ENCODE results near the gene COL19A1. TPM values are rescaled to one million over a fixed set of nuclear protein-coding genes. Genes with fewer than 3 reads are reported as not detected.
A peak's percentile ranks its signal among the peaks of the same experiment; 100 is the strongest.

The COL19A1 gene
- total and polyA plus RNA-seq, 4 donors = 0.09 to 4.4 (median 0.80) TPM; not detected in 1

DNA sequence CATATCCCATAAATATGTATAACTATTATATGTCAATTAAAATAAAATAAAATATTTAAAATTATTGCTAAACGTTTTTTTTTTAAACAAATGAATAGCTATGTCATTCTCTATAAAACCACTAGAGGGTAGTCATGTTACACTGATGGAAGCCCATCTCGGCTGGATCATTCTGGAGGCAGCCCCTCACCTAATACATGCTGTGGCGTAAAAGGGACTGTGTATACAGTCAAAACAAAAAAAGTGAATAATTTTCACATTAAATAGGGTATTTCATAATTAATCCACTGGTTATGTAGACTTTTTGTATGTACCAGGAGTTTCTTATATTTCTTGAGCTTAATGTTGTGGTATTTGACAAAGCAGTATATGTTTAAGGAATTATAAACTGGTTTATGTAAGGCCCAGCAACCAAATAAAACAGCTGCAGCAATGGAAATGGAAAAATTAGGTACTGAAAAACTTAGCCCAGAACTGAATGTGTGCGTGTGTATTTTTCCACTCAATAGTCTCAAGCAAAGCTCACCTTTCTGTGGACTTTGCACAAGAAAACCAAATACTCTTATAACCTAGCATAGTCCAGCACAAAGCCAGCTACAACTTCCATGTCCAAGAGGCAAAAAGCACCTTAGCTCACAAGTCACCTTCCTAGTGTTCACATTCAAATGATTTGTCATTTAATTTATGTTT is 354.8 kb downstream of the COL19A1 start:
- peak; percentile 3 for TF ChIP-seq CTCF (IDR thresholded peaks at IDR 0.05; ENCODE audit: control extremely low read depth, extremely low read depth)
- Histone ChIP-seq H3K4me3 (no peak overlapping the region), H3K9me3 (ENCODE audit: control insufficient read depth in 4 of 4, insufficient read depth in 3 of 4, low read length in 3 of 4) (no peaks in the 10 kb centered on the region), H3K4me1 (ENCODE audit: control insufficient read depth in 5 of 5, insufficient read depth in 5 of 5, low read length in 5 of 5) (no peaks in the 10 kb centered on the region), H3K9ac (ENCODE audit: insufficient read depth in 1 of 2, low read length in 2 of 2) (no peak overlapping the region), H3K36me3 (ENCODE audit: control insufficient read depth in 4 of 4, insufficient read depth in 4 of 4, low read length in 4 of 4) (no peaks in the 10 kb centered on the region), H3K27me3 (ENCODE audit: control insufficient read depth in 3 of 3, insufficient read depth in 3 of 3, low read length in 2 of 3) (peaks cover 0 to 22% (median 20%) of the 10 kb centered on the region in 3 donors), H3K27ac (ENCODE audit: low read depth in 1 of 2, low read length in 1 of 2) (no peak overlapping the region)
- WGBS, 2 donors = 17 to 20% methylated on average over 4 of the region's 4 CpGs
- ATAC-seq (ENCODE audit: insufficient read depth, low FRiP score) (no peak), DNase-seq (peak; percentile 28 to 75 (median 71))

DNA sequence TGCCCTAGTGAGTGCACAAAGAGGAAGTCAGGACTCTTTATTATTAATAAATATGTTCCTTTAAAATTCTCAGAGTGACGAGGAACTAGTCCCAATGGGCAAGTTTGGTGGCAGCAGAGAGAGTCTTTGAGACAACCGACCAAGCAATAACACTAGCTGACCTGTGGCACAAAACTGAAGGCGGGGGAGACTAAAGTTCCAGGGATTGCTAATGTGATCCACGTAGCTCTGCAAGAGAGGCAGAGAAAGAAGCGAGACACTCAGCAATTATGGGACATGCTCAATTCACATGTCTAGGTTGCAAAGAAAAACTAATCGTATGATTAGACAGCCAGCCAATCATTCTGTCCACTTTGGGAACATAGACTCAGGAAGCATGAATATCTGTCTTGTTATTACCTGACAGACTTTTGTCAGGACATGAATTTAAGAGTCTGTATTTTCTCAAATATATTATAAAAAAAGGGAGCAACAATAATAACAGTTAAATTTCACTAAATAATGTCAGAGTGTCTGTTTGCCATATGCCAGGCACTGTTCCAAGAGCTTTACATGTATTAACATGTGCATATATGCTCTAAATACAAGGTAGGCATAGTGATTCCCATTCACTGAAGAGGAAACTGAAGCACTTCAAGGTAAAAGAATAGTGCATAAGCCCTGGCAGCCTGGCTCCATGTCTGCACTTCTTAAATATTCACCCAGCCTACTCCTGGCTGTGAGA is 355.5 kb downstream of the COL19A1 start:
- DNase-seq = no peak
- no peaks in the 10 kb centered on the region for H3K9me3 ChIP-seq (ENCODE audit: control insufficient read depth in 4 of 4, insufficient read depth in 3 of 4, low read length in 3 of 4)
- H3K4me3 ChIP-seq = no peak overlapping the region
- H3K9ac ChIP-seq (ENCODE audit: insufficient read depth in 1 of 2, low read length in 2 of 2) = no peak overlapping the region
- H3K27me3 ChIP-seq (ENCODE audit: control insufficient read depth in 3 of 3, insufficient read depth in 3 of 3, low read length in 2 of 3) = peaks cover 0 to 19% (median 19%) of the 10 kb centered on the region in 3 donors
- TF ChIP-seq CTCF (IDR thresholded peaks at IDR 0.05; ENCODE audit: control extremely low read depth, extremely low read depth) = no peak
- H3K27ac ChIP-seq (ENCODE audit: low read depth in 1 of 2, low read length in 1 of 2) = no peak overlapping the region
- ATAC-seq (ENCODE audit: insufficient read depth, low FRiP score) = no peak
- no peaks in the 10 kb centered on the region for H3K36me3 ChIP-seq (ENCODE audit: control insufficient read depth in 4 of 4, insufficient read depth in 4 of 4, low read length in 4 of 4)
- WGBS, 2 donors = 68 to 69% methylated on average over 6 of the region's 6 CpGs
- H3K4me1 ChIP-seq (ENCODE audit: control insufficient read depth in 5 of 5, insufficient read depth in 5 of 5, low read length in 5 of 5) = no peaks in the 10 kb centered on the region

GRCh38 chr6:70222439-70222749 is 356.0 kb downstream of the COL19A1 start:
- 72 to 81% methylated on average over 2 of the region's 2 CpGs for WGBS, 2 donors
- no peak for DNase-seq
- no peak overlapping the region for H3K9ac ChIP-seq (ENCODE audit: insufficient read depth in 1 of 2, low read length in 2 of 2)
- no peaks in the 10 kb centered on the region for H3K4me1 ChIP-seq (ENCODE audit: control insufficient read depth in 5 of 5, insufficient read depth in 5 of 5, low read length in 5 of 5)
- peaks cover 0 to 16% (median 15%) of the 10 kb centered on the region in 3 donors for H3K27me3 ChIP-seq (ENCODE audit: control insufficient read depth in 3 of 3, insufficient read depth in 3 of 3, low read length in 2 of 3)
- H3K36me3 ChIP-seq (ENCODE audit: control insufficient read depth in 4 of 4, insufficient read depth in 4 of 4, low read length in 4 of 4) = no peaks in the 10 kb centered on the region
- ATAC-seq (ENCODE audit: insufficient read depth, low FRiP score) = no peak
- H3K4me3 ChIP-seq = no peak overlapping the region
- H3K27ac ChIP-seq (ENCODE audit: low read depth in 1 of 2, low read length in 1 of 2) = no peak overlapping the region
- TF ChIP-seq CTCF (IDR thresholded peaks at IDR 0.05; ENCODE audit: control extremely low read depth, extremely low read depth) = no peak
- no peaks in the 10 kb centered on the region for H3K9me3 ChIP-seq (ENCODE audit: control insufficient read depth in 4 of 4, insufficient read depth in 3 of 4, low read length in 3 of 4)
